H1 (cell line): ENCODE data around the gene C14orf132. TPM values are rescaled to one million over a fixed set of nuclear protein-coding genes. Genes with fewer than 3 reads are reported as not detected.

Source experiments
- CBX8 ChIP-seq: fragments of 300-800, 300-1000 bp; sonication (generic); IDR thresholded peaks from 2 replicates; pipeline ENCODE4 v1.7.1; 2016; ENCODE audit warnings: low read depth, low read length, borderline replicate concordance
- JUND ChIP-seq: IDR thresholded peaks from 2 replicates; pipeline ENCODE4 v1.6.1; 2011; ENCODE audit warnings: mild to moderate bottlenecking, improper control_type of control experiment, low read length
- KDM4A ChIP-seq: IDR thresholded peaks from one replicate; pipeline ENCODE4 v1.7.1; 2012; ENCODE audit warnings: low read depth, mild to moderate bottlenecking, moderate library complexity, low read length, inconsistent platforms; ENCODE audit not compliant: severe bottlenecking
- PHF8 ChIP-seq: fragments of 200-600 bp; sonication (generic); conservative IDR thresholded peaks from 2 replicates; pipeline ENCODE4 v1.7.1; 2012; ENCODE audit warnings: low read depth, mild to moderate bottlenecking, inconsistent platforms, low read length, moderate library complexity
- TAF1 ChIP-seq: IDR thresholded peaks from 2 replicates; pipeline ENCODE4 v1.6.1; 2011; ENCODE audit warnings: mild to moderate bottlenecking, low read depth, low read length
- TCF12 ChIP-seq: IDR thresholded peaks from 2 replicates; pipeline ENCODE4 v1.6.1; 2011; ENCODE audit warnings: low read depth, mild to moderate bottlenecking, low read length
- polyA plus RNA-seq, 7 experiments: library from polyadenylated mRNA; depleted of rRNA in 3 of 7; stranded (reverse) in 5 of 7; unstranded in 2 of 7; fragments of >200 nt in 5 of 7; fragments of 200-250 nt in 2 of 7; gene quantifications; 1 replicate in 5 of 7; 2 replicates in 1 of 7; 4 replicates in 1 of 7; pipeline versions ENCODE4 v1.2.1 to v1.2.3, GENCODE V29; 2011 to 2013; ENCODE audit warnings: missing spikeins in 2 of 7, mixed read lengths in 2 of 7
- total RNA-seq: library from RNA; stranded (reverse); fragmentation: NEBNext Ultra II Directional; extraction: Animal tissue kit (Norgen Biotek cat#: 25700); gene quantifications from 2 replicates; pipeline ENCODE4 v1.2.1, GENCODE V29; 2021
- TF ChIP-seq, protein P1 (sequence below): fragments of 300-600 bp; sonication (generic); IDR thresholded peaks from 2 replicates; pipeline ENCODE4 v1.7.1; 2012; ENCODE audit warnings: low read length, moderate library complexity, mild to moderate bottlenecking, inconsistent platforms; ENCODE audit not compliant: insufficient replicate concordance

Gene C14orf132
- total and polyA plus RNA-seq, 2 of the 8 experiments (the other 6 are each of a cell fraction or from before 2014, with no cell fraction given), result 11.7 to 32.5 TPM

- TF ChIP-seq, protein P1, sequence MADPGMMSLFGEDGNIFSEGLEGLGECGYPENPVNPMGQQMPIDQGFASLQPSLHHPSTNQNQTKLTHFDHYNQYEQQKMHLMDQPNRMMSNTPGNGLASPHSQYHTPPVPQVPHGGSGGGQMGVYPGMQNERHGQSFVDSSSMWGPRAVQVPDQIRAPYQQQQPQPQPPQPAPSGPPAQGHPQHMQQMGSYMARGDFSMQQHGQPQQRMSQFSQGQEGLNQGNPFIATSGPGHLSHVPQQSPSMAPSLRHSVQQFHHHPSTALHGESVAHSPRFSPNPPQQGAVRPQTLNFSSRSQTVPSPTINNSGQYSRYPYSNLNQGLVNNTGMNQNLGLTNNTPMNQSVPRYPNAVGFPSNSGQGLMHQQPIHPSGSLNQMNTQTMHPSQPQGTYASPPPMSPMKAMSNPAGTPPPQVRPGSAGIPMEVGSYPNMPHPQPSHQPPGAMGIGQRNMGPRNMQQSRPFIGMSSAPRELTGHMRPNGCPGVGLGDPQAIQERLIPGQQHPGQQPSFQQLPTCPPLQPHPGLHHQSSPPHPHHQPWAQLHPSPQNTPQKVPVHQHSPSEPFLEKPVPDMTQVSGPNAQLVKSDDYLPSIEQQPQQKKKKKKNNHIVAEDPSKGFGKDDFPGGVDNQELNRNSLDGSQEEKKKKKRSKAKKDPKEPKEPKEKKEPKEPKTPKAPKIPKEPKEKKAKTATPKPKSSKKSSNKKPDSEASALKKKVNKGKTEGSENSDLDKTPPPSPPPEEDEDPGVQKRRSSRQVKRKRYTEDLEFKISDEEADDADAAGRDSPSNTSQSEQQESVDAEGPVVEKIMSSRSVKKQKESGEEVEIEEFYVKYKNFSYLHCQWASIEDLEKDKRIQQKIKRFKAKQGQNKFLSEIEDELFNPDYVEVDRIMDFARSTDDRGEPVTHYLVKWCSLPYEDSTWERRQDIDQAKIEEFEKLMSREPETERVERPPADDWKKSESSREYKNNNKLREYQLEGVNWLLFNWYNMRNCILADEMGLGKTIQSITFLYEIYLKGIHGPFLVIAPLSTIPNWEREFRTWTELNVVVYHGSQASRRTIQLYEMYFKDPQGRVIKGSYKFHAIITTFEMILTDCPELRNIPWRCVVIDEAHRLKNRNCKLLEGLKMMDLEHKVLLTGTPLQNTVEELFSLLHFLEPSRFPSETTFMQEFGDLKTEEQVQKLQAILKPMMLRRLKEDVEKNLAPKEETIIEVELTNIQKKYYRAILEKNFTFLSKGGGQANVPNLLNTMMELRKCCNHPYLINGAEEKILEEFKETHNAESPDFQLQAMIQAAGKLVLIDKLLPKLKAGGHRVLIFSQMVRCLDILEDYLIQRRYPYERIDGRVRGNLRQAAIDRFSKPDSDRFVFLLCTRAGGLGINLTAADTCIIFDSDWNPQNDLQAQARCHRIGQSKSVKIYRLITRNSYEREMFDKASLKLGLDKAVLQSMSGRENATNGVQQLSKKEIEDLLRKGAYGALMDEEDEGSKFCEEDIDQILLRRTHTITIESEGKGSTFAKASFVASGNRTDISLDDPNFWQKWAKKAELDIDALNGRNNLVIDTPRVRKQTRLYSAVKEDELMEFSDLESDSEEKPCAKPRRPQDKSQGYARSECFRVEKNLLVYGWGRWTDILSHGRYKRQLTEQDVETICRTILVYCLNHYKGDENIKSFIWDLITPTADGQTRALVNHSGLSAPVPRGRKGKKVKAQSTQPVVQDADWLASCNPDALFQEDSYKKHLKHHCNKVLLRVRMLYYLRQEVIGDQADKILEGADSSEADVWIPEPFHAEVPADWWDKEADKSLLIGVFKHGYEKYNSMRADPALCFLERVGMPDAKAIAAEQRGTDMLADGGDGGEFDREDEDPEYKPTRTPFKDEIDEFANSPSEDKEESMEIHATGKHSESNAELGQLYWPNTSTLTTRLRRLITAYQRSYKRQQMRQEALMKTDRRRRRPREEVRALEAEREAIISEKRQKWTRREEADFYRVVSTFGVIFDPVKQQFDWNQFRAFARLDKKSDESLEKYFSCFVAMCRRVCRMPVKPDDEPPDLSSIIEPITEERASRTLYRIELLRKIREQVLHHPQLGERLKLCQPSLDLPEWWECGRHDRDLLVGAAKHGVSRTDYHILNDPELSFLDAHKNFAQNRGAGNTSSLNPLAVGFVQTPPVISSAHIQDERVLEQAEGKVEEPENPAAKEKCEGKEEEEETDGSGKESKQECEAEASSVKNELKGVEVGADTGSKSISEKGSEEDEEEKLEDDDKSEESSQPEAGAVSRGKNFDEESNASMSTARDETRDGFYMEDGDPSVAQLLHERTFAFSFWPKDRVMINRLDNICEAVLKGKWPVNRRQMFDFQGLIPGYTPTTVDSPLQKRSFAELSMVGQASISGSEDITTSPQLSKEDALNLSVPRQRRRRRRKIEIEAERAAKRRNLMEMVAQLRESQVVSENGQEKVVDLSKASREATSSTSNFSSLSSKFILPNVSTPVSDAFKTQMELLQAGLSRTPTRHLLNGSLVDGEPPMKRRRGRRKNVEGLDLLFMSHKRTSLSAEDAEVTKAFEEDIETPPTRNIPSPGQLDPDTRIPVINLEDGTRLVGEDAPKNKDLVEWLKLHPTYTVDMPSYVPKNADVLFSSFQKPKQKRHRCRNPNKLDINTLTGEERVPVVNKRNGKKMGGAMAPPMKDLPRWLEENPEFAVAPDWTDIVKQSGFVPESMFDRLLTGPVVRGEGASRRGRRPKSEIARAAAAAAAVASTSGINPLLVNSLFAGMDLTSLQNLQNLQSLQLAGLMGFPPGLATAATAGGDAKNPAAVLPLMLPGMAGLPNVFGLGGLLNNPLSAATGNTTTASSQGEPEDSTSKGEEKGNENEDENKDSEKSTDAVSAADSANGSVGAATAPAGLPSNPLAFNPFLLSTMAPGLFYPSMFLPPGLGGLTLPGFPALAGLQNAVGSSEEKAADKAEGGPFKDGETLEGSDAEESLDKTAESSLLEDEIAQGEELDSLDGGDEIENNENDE, result no peak
- TF ChIP-seq TCF12 (no peak), PHF8 (no peak), CBX8 (no peak), KDM4A (no peak), TAF1 (no peak), JUND (no peak)
These were observed 101.8 kb downstream of the C14orf132 start (continued) for GRCh38 chr14:96140952-96141351.
